8988T (cell line): ENCODE data around the gene TIMM44.
"Not testable (repeated sequence)": the region's sequence is repeated elsewhere in the genome, so short reads cannot be mapped to it uniquely, and the experiment has no call there.

Experiments used
- DNase-seq: peaks from one replicate; pipeline ENCODE4 v3.0.0; 2011

The TIMM44 gene

DNA sequence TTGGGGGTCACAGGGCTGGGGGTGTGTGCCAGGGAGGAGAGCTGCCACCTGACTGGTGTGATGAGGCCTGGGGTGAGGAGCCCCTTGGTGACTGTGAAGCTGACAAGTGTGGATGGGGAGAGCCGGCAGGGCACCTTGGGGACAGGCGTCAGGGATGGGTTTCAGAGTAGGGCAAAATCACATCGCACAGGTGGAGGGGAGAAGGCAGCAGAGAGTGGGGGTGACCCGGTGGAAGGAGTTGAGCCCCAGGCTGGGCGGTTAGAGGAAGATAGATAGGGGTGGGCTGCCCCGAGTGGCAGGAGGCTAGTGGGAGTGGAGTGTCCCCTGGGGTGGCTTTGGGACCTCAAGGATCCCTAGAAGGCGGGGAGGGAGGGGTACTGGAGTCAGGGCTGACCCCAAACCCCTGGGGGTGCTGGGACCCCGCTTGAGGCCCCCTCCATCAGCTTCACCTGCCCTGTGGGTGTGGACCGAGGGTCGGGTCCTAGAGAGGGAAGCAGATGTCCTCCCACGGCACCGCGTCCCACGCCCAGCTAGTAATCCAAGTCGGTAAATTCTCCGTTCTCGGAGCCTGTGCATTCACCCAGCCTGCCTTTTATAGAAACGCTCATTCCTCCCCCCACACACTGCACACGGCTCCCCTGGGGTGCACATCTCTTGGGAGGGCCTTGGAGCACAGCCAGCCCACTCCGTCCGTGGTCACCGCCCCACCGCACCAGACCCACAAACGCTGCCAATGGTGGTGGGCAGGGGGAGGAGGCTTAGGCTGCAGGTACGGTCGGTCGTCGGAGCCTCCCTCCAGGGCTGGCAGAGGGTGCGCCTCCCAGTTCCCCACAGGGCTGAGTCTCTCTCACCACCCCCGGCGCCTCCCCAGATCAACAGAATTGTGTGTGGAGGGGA lies 19.9 kb downstream of the TIMM44 start:
- DNase-seq, result no peak

DNA sequence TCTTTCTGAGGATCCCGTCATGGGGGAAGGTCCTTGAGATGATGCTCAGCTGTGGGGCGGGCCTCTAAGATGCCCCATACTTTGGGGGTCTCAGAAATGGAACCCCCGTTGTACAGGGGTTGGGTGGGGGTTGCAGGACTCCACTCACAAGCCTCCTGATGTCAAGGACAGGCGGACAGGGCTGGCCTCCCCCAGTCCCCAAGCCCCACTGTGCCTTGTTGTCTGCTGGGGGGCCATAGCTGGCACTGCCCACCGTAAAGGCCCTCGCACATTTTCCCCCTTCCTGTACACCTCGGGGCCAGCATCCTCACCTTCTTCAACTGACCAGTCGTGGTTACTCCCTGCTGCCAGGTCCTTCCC lies 20.6 kb downstream of the TIMM44 start:
- no peak for DNase-seq

DNA sequence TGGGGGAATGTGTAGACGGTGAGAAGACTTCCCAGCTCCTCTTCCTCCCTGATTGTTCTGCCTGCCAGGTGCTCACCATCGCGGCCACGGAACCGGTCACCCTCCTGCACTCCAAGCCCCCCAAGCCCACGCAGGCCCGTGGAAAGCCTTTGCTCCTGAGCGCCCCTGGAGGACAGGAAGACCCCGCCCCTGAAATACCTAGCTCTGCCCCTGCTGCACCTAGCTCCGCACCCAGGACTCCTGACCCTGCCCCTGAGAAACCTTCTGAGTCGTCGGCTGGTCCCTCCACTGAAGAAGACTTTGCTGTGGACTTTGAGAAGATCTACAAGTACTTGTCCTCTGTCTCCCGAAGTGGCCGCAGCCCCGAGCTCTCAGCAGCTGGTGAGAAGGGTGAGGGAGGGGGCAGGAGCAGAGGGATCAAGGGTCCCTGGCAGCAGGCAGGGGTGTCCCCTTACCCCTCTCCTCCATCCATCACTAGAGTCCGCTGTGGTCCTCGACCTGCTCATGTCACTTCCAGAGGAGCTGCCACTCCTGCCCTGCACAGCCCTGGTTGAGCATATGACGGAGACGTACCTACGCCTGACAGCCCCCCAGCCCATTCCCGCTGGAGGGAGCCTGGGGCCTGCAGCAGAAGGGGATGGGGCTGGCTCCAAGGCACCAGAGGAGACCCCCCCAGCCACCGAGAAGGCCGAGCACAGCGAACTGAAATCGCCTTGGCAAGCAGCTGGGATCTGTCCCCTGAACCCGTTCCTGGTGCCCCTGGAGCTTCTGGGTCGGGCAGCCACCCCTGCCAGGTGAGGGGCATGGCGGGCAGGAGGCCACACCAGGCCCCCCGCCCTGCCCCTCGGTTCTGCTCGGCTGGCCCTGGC lies 21.3 kb downstream of the TIMM44 start:
- no peak for DNase-seq

DNA sequence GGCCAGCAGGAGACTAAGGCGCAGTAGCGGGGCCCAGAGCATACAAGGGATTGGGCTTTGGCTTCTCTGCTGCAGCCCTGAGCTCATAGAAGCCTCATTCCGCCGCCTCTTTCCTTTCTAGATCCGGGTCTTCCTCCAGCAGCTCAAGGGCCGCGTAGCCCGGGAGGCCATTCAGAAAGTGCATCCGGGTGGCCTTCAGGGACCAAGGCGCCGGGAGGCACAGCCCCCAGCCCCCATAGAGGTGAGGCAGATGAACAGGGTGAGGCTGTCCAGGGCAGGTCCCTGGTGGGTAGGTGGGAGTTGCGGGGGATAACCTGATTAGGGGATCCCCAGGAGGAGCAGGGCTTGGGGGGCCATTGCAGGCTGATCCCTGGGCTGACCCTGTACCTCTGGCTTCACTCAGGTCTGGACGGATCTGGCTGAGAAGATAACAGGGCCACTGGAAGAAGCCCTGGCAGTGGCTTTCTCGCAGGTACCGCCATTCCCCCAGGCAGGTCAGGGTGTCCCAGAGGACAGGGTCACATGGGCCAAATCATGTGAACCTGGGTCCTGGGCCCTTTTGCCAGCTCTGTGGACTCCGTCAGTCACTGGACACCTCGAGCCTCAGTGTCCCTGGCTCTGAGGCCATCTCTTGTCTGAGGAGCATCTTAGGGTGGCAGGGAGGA lies 22.0 kb downstream of the TIMM44 start:
- no peak for DNase-seq

DNA sequence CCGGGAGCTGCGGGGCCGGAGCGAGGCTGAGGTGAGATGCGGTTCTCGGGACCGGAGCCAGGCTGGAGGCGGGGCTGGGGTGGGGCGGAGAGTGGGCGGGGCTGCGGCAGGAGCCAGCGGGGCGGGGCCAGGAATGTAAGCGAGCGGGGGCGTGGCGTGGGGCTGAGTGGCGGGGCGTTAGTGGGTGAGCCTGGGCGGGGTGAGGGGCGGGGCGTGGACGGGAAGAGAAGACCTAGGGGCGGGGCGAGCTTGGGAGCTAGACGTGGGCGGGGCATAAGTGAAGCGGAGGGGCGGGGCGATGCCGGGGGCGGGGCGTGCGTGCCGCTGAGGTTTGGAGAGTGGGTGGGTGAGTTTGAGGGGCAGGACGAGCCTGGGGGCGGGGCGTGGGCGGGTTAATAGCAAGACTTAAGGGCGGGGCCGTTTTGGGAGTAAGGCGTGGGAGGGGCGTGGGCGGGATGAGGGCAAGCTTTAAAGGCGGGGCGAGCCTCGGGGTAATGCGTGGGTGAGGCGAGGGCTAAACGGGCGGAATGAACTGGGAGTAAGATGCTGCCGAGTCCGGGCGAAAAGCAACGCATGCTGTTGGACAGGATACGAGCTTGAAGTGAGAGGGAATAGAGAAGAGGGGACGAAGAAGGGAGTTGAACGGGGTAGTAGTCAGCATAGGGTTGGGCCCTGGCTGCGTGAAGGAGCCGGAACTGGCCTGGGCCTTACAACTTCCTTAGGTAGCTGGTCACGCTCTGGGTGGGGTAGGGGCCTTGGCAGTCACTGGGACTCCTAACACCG lies 22.8 kb downstream of the TIMM44 start:
- DNase-seq, result peak; percentile 87

DNA sequence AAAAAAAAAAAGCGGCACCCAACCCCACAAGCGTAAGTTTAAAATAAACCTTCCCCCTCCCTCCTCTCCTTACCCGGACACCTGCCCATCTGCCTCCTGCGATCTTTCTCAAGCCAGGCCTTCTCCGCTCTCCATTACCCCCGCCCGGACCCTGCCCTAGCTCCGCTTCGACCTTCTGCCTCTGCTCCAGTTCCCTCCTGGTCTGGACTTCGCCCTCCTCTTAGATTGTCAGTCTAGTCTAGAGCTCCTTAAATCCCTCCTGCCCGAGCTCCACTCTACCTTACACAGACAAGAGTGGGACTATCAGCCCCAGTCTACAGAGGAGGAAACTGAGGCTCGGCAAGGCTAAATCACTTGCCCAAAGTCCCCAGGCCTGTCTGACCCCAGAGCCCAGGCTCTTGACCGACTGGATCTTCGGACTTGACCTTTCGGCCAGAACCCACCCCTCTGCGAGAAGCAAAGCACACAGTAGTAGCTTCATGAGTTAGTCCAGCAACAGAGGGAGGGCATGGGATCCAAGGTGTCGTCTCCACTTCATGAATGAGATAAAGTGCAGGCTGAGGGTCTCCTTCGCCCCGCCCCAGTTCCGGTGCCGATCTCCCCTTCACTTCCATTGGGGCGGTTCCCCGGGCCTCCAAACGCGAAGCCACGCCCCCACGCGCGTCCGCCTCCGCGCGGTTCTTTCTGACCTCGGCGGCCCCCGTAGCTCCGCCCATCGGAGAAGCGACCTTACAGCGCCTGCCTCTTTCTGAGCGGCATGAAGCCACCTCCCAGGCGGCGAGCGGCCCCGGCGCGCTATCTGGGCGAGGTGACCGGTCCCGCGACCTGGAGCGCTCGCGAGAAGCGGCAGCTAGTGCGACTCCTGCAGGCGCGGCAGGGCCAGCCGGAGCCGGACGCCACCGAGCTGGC lies 23.6 kb downstream of the TIMM44 start, which contains the start of gene SNAPC2:
Gene SNAPC2, plus strand, starts transcription at position 729 of the 909 bp plus-strand sequence. Its CDS starts 29 bp downstream, at position 758.
- peak; percentile 89 for DNase-seq

DNA sequence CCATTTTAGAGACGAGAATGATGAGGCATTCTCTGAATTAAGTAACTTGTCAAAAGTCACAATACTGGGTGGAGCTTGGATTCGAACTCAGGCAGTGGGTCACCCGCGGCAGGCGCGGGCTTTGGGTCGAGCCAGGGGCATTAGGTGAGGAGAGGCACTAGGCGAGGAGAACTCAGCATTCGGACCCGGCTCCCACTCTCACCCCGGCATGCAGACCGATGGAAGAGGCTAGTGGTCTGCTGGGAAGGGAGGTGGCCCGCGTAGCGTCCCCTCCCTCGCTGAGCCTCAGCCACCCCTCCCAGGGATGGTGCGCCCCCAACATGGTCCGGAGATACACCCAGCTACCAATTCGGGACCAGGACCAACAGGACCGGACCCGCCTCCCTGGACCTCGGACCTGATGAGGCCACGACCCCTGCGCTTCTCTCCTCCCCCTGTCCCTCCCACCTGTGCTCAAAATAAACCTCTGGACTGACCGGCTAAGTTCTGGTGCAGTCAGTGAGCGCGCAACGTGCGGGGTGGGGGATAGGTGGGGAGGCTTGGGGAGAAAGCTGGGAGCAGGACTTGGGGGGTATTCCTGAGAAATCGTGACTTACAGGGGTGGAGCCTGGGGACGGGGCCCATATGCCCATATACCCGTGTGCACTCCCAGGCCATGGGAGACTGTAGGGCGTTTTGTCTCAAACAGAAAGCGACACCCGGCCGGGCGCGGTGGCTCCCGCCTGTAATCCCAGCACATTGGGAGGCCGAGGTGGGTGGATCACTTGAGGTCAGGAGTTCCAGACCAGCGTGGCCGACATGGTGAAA lies 24.6 kb downstream of the TIMM44 start:
- DNase-seq, result no peak

DNA sequence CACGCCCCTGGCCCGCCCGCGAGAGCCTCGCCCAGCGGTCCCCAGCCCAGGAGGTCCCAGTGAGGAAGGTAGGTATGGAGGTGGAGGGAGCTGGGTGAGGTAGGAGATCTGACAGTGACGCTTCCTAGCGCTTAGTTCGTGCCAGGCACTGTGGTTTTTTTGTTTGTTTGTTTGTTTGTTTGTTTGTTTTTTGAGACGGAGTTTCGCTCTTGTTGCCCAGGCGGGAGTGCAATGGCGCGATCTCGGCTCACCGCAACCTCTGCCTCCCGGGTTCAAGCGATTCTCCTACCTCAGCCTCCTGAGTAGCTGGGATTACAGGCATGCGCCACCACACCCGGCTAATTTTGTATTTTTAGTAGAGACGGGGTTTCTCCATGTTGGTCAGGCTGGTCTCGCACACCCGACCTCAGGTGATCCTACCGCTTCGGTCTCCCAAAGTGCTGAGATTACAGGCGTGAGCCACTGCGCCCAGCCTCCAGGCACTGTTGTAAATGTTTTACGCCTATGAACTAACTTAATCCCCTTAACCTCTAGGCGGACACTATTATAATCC lies 25.3 kb downstream of the TIMM44 start:
- not testable (repeated sequence) for DNase-seq

DNA sequence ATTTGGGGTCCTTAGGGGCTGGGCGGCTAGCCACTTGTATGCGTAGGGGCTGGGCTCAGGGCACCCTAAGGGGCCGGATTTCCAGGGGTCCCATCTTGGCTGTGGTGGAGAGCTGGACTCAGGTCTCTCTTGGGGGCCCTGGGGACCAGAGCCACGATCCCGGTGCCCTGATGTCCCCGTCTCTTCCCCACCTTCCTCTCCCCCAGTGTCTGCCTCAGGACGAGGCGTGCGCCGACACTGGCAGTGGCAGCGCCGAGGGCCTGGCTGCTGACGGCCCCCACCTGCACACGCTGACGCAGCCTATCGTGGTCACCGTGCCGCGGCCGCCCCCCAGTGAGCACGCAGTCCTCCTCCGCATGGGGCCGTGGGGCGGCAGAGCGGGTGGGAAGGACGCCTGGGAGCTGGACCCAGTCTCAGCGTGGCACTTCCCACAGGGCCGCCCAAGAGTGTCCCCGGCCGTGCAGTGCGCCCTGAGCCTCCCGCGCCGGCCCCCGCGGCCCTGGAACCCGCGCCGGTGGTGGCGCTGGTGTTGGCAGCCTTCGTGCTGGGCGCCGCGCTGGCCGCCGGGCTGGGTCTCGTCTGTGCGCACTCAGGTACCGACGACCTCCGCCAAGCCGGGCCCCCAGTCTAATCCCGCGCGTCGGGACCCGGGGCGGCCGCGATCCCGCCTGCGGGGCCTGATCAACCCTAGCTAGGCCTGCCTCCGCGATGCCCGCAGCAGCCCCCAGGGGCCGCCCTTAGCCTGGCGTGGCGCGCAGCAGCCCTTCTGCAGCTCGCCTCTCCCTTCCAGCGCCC lies 26.0 kb downstream of the TIMM44 start:
- DNase-seq, result no peak

DNA sequence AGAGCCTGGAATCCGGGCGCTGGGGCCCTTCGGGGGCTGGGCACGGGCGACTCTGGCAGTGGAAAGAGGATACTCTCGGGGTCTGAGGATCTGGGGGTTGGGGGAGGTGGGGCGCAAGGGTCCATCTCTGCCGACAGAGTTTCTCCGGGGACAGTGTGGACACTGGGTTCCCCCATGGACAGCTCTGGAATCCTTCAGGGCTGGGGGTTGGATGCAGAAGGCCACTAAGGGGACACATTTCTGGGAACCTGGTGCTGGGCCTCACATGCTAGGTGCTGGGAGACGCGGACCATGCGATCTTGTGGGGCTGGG lies 26.6 kb downstream of the TIMM44 start:
- DNase-seq, result no peak

DNA sequence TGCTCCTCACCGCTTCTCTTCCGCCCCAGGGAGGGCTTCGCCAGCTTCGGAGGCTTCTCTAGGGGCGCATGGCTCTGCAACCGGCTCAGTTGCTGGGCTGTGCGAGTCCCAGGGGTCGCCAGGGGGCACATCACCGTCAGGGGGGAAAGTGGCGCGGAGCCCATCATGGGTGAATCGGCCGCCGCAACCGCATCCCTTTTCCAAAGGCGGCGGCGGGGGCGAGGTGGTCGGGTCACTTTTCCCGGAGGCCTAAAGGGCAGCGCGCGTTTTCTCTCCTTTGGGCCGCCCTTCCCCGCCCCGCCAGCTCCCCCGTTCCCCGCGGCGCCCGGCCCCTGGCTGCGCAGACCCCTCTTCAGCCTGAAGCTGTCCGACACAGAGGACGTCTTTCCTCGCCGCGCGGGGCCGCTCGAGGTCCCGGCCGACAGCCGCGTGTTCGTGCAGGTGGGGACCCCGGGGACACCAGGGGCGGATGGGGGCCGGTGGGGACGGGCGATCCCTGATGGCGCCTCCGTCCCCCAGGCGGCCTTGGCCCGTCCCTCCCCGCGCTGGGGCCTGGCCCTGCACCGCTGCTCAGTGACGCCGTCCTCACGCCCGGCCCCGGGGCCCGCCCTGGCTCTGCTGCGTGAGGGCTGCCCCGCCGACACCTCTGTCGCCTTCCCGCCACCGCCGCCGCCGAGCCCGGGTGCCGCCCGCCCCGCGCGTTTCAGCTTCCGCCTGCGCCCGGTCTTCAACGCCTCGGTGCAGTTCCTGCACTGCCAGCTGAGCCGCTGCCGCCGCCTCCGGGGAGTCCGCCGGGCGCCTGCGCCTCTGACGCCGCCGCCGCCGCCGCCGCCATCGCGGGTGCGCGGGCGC lies 27.1 kb downstream of the TIMM44 start:
- DNase-seq, result peak; percentile 54

DNA sequence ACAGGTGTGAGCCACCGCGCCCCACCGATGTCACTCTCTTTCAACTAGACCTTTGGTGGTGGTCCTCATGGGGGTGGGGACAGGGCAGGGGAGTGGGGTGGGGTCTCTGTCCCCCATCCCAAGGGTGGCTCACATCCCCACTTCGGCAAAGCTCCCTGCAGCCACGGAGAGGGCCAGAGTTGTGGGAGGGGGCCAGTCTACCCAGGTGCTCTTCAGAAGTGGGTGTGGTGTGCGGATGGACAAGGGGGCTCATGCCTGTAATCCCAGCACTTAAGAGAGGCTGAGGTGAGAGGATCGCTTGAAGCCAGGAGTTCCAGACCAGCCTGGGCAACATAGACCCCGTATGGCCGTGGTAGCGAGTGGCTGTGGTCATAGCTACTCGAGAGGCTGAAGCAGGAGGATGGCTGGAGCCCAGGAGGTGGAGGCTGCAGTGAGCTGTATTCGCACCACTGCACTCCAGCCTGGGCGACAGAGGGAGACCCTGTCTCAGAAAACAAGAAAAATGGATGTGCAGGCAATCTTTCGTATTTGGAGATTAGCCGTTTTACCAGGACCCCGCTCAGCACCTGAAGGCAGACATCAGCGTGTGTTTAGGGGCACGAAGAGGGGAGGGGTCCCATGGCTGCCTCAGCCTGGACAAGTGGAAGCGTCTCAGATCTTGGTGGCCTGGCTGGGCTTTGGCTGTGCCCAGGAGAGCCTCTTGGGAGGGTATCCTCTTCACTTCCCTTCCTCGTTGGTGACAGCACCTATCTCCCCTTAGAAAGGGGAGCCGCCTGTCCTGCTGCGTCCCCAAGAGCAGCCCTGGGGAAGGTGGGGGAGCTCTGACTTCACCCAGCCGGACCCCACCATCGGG lies 28.0 kb downstream of the TIMM44 start:
- no peak for DNase-seq

DNA sequence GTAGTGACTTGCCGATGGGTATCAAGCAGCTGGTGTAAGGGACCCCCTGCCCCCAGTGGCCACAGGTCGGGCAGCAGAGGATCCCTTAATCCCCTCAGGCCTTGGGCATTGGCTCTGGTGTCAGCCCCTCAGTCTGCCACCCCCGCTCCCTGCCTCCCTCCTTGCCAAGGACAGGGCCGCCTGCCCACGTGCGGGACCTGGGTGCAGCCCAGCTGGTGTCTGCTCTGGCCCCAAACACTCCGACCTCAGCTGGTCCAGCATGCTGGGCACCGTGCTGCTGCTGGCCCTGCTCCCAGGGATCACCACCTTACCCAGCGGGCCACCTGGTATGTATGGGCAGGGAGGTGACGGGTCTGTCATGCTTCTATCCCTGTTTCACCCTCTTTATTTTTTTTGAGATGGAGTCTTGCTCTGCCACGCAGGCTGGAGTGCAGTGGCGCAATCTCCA lies 28.8 kb downstream of the TIMM44 start, which contains the start of gene TGFBR3L:
Gene TGFBR3L, plus strand, starts transcription at position 233 of the 448 bp plus-strand sequence.
- no peak for DNase-seq

DNA sequence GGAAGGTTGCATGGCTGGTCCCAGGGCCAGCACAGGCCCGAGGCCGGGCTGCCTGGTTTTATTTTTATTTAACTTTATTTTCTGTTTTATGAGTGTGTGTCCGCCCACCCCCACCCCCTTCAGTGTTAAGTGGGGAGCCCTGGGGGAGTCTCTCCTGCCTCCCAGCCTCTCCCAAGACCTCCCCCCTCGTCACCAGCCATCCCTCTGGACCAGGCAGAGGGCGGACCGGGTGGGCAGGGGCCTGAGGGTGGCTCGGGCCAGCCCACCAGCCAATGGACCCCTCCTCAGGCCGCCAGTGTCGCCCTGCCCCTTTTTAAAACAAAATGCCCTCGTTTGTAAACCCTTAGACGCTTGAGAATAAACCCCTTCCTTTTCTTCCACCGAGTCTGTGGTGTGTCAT lies 29.4 kb downstream of the TIMM44 start:
- DNase-seq, result no peak

DNA sequence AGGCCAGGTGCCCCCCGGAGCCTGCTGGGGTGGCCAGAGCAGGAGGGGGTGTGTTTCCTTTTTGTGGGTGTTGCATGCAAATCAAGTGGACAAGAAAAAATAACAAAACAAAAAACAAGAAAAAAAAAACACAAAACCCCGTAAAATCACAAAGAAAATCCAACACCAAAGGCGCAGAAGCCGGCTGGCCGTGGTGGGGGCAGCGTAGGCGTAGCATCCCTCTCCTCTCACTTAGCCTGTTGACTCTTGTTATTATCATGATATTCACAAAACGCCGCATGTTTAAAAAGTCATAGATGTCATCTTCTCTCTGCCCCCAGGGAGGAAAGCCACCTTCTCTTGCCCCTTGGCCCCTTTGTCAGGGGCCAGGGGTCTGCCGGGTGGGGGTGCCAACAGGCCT lies 29.8 kb downstream of the TIMM44 start:
- DNase-seq, result no peak

DNA sequence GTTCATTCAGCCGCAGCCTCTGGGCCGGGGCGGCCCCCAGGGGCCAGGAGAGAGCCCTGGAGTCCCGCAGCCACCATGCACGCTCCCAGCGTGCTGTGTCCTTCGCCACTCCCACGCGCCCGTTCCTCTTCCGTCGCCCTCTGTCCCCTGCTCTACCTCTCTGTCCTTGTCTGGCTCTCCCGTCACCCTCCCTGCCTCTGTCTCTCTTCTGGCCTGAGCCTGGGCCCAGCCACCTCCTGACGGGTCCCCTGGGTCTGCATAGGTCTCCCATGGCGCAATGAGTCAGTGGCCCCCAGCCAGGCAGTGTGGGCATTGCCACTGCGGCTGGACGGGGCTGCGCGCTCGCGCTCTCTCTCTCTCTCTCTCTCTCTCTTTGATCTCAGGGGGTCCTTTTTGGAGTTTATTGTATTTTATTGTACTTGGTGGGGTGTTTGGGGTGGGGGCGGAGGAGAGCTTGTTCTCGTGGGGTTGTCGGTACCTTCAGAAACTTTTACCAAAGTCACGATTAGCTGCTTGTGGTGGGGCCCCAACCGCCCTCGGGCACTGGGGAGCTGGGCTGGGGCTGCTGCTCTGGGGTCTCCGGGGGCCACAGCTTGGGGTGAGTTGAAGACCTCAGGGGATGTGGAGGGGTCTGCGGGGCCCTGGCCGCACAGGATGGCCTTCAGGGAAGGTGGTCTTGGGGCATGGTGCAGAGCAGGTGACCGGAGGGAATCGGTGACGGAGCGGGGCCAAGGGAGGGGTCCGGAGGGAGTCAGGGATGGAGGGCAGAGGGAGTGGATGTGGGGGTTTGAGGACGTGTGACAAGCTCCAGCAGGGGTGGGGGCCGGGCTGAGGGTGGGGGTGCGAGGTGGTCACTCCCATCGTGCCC lies 30.5 kb downstream of the TIMM44 start:
- no peak for DNase-seq
